Stimulated activated CD8-positive, alpha-beta memory T cell treated with anti-CD3 and anti-CD28 coated beads, Interleukin-15, amount 100 ng/mL, for 24 hours (primary cell): ENCODE data around the gene FIGNL2.
"Not testable (repeated sequence)": the region's sequence is repeated elsewhere in the genome, so short reads cannot be mapped to it uniquely, and the experiment has no call there.

Source experiments
- DNase-seq: peaks from one replicate; pipeline ENCODE4 v3.0.0-alpha.2; 2020; ENCODE audit warnings: low read depth

The FIGNL2 gene

DNA sequence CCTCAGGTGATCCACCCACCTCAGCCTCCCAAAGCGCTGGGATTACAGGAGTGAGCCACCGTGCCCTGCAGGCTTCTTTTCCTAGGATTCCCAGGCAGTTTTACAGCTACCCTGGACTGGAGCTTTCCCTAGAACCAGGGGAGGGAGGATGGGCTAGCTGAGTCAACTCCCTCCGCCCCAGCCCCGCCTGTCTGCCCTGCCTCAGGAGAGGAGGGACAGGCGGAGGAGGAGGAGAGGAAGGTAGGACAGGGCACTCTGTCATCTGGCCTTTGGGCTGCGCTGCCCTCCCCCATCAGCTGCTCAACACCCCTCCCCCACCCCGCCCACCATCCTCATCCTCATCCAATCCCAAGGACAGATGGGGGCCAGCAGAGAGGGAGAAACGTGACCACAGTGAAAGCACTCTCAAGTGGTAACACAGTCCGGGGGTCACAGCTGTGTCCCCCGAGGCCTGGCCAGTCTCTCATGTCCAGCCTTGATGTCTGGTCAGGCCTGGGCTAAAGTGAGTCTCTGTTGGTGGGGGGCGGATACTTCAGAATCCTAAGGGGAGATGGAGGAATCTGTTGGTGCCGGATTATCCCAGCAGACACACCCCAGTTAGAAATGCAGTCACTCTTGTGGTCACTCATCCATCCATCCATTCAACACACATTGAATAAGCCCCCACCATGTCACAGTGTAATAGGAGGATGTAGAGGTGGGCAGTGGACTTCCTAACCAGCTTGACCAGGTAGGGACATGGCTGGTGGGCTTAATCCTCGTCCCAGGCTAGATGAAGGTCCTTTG, 12.3 kb downstream of the FIGNL2 start:
- DNase-seq, result no peak

DNA sequence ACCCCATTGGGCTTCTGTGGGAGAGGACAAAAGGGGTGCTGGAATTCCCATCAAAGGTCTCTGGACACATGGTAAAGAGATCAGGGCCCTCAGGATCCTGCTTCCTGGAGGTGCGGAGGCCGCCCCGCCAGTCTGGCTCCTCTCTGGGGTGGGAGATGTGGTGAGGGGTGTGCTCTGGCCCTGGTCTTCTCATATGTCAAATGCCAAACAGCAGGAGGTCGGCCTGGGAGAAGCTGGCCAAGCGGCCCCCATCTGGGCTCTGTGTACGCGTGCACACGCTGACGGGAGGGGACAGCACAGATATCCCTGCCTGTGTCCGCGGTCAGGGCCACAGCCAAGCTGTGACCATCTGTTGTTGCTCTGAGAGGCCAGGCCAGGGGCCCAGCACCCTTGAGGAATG, 14.1 kb downstream of the FIGNL2 start:
- DNase-seq, result no peak

DNA sequence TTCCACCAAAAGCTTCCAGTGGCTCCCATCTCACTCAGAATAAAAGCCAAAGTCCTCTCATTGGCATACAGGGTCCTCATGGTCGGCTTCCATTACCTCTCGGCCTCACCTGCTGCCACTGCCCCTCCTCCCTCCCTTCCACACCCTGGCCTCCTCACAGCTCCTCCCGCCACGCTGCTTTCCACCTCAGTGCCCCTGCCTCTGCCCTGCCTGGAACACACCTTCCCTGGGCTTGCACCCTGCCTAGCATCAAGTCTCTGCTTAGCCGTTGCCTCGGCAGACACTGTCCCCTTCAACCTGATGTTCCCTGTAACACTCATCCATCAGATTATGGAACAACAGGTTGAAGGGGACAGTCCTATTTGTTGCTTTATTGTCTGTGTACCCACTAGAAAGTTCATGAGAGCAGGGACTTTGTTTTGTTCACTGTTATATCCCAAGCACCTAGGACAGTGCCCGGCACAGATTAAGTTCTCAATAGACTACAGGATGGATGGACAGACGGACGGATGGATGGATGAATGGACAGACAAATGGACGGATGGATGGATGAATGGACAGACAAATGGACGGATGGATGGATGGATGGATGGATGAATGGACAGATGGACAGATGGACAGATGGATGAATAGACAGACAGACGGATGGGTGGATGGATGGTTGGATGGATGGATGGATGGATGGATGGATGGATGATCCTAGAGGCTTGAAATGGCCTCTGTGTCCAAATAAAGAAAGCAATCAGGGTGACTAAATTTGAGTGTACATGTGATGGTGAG, 14.9 kb downstream of the FIGNL2 start:
- no peak for DNase-seq

DNA sequence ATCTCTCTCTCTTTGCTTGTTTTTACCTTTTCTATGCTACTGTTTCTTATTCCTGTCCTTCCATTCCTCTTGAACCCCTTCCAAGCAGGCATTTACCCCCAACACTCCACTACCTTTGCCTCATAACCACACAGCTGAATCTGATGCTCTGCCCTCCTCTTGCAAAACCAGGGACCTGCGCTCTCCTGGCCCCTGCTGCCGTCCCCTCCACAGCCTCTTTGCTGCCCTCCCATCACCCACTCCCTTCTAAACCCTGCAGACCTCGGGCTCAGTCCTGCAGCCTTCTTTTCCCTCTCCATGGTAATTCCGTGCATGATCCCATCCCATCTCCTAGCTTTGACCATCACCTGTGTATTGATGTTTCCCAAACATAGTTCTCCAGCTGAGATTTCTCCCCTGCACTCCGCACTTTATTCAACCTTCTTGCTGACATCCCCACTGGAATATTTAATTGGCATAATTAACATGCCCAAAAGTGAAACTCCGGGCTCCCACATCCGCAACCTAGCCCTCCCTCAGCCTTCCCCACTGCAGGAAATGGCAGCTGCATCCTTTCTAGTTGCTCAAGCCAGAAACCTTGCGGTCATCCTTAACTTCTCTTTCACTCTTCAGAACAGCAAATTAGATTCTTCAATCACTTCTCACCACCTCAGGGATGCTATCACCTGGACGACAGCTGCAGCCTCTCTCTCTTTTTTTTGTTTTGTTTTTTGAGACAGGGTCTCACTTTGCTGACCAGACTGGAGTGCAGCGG, 16.0 kb downstream of the FIGNL2 start:
- DNase-seq, result no peak

DNA sequence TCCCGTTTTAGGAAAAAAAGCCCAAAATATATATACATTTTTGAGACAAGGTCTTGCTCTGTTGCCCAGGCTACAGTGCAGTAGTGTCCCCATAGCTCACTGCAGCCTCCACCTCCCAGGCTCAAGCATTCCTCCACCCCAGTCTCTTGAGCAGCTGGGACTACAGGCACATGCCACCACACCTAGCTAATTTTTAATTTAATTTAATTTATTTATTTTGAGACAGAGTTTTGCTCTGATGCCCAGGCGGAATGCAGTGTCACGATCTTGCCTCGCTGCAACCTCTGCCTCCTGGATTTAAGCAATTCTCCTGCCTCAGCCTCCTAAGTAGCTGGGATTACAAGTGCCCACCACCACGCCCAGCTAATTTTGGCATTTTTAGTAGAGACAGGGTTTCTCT, 16.7 kb downstream of the FIGNL2 start:
- DNase-seq, result not testable (repeated sequence)

DNA sequence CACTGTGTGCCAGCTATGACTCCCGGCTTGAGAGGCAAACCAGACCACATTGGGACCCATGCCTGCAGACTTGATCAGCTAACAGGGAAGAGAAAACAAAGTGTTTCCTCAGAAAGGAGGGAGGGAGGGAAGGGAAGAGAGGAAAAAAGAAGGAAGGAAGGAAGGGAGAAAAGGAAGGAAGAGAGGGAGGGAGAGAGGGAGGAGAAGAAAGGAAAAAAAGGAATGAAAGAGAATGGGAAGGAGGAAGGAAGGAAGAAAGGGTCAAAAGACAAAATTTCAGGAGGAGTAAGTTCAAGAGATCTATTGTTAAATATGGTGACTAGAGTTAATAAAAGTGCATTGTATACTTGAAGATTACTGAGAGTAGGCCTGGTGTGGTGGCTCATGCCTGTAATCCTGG, 18.9 kb downstream of the FIGNL2 start:
- DNase-seq, result no peak

DNA sequence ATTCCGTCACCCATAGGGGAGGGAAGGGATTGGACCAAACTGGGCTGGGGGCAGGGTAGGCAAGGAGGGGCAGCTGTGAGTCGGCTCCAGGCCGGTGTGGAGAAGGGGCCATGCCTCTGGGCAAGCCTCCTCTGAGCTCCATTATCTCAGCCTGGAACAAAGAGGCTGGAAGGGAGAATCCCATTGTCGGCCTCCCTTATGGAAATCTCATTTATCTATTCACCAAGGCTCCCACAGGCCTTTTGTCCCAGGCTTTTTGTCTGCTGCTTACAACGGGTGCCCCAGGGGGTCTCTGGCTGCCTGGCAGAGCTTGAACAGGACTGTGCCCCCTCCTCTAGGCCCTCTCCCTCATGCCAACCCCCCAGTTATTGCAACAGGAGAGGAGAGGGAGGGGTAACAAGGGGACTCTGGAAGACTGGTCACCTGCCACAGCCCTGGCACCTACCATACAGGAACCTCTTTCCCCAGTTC, 19.5 kb downstream of the FIGNL2 start:
- no peak for DNase-seq

DNA sequence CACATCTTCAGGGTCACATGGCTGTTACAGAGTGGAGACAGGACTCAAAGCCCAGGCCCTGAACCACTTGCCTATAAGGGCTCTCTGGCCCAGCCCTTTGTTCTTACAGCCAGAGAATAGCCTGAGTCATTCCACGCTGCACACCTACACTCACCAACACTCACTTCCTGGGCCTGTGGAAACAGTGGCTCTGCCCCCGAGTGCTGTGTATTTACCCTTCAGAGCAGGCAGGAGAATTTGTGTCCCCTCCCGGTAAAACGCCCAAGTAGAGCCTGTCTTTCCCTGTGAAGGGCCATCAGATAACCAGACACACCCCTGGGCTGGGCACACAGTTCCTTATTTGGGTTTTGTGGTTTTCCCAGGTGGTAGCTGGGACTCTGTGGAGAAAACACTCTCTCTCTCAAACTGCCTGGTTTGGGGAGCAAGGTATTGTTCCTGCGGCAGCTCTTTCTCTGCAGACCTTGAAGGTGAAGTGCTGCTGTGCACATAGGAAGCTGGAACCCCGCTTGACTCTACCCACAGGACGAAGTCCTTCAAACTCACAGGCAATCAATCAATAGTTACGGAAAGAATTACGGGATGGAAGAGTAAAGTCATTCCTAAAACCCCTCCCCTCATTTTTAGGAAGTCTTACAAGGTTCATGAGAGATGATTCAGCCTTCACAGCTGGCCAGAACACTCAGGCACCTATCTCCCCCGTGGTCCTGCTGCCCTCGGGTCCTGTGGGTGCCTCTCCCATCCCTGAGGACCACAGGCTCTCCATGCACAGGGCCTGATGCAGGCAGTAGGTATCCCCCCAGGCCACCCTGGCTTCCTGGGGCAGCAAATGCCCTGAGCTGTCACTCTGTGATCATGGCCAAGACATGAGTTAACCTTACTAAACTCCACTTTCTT, 20.3 kb downstream of the FIGNL2 start:
- DNase-seq, result no peak

DNA sequence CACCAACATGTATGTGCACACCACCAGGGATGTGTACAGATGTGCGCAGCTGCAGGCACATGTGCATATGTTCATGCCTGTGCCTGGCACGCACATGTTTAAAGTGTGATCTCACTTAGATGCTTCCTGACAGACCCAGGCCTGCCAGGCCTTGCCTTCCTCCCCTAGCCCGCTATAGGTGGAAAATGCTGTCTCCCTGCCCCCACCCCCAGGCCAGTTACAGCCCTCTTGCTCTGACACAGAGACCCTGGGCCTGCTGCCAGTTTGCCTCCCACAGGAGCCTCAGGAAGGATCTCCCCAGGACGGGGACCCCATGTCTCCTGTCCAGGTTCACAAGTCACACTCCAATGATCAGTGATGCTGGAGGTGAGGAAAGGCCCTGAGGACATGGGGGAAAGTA, 21.6 kb downstream of the FIGNL2 start:
- no peak for DNase-seq

DNA sequence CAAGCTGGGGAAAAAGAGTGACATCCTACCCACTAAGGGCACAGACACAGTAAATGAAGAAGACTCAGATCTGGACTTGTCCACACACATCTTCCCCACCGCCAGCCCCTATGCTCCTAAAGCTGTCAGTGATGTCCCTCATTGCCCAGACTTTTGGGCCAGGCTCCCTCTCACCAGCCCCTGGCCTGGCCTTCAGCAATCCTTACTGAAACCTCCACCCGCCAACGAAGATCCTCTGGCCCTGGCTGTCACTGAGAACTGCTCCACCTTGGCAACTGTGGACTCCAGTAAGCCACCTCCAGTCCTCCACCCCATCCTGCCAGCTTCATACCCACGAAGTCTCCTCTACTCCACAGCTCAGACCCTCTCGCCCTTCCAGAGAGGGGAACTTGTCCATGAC, 23.3 kb downstream of the FIGNL2 start:
- no peak for DNase-seq

DNA sequence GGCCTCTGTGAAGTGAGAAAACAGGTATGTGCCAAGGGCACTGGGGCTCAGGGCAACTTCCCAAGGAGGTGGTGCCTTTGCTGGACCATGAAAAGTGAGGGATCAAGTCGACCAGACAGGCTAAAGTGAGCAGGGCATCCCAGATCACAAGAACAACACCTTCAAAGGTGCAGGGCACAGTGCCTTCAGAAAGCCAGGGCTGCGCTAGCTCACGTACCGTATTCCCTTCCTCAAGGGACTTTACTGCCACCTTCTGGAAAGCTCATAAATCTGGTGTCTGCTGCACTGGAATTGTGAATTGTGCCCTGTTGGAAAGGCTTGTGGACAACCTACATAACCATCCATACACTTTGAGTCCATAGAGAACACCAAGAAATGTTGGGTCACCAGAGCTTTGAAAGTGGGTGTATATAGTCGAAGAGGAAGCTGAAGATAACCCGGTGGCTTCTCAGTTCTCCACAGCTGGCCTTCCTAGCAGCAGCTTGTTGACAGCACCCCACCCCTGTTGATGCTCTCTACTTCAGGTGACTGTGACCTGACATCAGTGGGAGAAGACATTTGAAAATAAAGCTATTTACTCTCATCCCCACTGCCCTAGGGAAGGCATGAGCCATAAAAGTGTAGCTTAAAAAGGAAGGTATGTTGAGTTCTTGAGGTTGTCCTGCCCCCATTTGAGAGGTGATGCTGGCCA, 24.5 kb downstream of the FIGNL2 start:
- no peak for DNase-seq

DNA sequence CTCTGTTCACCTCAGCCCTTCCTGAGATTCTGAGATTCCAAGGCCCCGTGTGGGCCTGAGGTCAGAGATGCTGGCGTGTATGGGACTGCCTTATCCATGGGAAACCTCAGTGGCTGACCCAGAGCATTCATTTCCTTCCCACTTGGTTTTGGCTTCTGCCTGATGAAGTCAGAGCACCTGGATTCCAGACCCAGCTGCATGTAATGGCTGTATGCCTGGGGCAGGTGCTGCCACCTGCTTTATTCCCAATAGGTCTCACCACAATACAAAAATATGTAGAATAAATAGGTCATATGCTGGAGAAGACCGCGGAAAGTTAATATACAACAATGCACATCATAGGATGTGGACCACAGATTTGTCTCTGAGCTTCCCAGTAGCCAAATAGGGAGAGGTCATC, 25.6 kb downstream of the FIGNL2 start:
- no peak for DNase-seq

DNA sequence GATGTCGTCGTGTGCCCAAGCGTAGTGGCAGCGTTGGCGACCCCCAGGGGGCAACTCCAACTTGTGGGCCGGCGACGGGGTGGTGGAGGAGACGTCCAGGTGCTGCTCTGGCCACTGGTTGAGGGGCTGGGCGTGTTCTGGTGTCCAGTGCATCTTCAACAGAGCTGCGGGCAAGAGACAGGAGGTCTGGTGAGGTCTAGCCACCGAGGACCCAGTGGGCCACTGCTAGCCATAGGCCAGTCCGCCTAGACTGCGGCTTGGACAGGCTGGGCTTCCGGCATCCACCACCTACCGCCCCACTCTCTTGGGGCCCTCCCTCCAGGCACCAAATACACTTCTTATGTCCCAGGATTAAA, 26.3 kb downstream of the FIGNL2 start:
- no peak for DNase-seq

DNA sequence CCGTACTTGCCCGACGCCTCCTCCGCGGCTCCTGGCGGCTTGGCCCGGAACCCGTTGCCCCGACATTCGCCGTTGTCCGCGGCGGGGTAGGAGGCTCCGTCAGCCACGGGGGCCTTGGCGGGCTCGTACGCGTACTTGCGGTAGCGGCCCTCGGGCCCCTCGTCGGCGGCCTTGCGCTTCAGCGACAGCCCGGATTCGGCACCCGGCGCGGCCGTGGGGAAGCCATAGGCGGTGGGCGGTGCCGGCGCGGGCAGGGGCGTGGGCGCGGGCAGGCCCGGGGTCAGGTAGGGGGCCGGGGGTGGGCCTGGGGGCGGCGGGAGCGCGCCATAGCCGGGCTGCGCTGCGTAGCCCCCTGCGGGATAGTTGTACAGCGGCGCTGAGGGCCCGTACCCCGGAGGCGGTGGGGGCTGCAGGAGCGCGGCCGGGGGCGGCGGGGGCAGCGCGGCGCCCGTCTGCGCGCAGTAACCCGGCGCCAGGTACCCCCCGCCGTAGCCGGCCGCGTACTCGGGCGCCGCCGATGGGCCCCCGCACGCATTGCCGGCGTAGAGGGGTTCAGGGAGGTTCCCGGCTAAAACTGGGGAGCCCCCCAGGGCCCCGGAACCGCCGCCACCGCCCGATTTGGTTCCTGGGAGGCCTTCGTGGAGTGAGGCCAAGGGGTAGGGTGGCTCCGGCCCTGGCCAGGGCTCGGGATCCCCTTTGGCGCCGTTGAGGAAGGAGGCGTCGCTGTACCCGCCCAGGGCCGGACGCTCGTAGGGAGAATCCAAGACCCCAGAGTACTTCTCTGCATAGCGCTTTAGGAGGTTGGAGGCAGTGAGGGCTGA, 26.9 kb downstream of the FIGNL2 start:
- no peak for DNase-seq

DNA sequence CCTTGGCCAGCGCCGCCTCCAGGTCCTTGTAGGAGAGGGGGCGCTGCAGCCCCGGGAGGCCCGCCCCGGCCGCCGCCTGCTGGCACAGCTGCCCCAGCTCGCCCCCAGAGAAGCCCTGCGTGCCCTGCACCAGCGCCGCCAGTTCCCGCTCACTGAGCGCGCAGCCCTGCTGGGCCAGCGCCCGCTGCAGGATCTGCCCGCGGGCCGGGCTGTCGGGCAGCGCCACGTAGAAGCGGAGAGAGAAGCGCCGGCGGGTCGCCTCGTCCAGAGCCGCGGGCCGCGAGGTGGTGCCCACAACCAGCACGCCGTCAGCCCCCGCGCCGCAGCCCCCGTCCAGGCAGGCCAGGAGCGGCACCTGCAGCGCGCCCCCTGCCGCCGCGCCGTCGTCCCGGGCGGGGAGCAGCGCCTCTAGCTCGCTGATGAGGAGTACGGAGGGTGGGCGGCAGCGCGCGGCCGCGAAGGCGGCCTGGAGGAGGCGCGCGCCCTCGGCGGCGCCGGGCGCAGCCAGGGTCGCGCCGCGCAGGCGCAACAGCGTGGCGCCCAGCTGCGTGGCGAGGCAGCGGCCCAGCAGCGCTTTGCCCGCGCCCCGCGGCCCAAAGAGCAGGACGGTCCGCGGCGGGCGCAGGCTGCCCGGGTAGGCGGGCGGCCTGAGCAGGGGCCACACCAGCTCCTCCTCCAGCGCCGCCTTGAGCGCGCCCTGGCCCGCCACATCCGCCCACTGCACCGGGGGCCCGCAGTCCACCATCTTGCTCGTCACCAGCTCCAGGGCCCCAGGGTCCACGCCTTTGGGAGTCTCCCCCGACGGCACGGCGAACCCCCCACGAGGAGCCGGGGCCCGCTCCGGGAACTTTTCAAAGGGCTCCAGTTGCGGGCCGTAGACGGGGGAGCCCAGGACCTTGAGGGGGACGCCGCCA, 27.7 kb downstream of the FIGNL2 start:
- peak; percentile 66 for DNase-seq

DNA sequence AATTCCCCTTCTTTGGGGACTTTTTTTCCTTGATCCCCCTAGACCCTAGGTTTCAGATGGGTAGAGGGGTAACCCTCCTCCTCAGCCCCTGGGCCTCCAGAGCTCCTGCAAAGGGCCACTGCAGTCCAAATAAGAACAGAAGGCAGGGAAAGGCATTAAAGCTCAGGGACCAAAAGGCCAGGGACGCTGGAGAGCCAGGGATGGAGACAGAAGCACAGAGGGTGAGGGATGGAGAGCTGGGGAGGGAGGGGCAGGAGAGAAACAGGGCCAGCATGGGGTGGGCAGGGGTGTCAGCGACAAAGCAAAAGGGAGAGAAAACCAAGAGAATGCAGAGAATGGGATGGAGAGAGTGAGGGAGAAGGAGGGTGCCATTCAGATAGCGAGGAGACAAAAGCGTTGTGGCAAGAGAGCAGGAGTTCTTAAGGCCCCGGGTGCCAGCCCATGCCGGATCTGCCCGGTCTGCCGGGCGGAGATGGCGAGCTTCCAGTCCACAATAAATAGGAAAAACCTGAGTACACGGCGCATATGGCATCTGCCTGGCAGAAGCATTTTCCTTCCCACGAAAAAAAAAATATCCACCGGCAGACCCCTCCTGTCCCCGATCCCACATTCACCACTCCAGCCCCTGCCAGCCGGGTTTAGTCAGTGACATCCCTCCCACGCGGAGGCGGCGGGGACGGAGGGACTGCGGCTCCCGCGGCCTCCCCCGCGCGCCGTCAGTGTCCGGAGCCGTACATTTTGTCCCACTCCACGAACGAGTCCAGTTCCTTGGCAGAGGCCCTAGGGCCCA, 28.6 kb downstream of the FIGNL2 start:
- no peak for DNase-seq

DNA sequence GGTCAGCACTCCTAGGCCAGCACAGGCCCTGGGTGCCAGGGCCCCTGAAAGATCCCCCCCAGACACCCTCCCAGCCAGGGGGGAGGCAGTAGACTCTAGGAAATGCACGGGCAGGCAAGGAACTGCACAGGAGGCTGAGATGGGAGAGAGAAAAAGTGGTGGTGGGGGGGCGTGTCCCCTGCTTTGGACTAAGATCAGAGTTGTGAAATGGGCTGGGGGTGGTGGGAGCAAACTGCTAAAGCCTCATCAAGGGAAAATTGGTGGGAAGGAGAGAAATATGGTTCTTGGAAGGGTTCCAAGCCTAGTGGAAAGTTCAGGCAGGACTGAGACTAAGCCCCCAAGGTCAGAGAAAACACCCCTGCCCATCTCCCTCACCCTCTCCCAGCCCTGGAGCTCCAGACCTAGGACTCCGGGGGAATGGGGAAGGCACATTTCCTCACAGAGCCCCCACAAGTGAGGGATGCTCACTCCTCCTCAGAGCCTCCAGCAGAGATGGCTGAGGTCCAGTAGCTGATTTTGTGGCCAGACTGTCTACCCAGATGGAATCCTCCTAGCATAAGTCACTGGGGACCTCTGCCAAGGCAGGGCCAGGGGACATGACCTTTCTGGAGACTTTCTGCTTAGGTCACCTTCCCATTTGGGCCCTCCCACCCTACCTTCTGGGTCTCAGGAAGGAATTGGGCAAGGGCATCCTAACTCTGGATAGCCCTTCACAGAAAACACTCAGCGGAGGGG, 29.8 kb downstream of the FIGNL2 start:
- no peak for DNase-seq

DNA sequence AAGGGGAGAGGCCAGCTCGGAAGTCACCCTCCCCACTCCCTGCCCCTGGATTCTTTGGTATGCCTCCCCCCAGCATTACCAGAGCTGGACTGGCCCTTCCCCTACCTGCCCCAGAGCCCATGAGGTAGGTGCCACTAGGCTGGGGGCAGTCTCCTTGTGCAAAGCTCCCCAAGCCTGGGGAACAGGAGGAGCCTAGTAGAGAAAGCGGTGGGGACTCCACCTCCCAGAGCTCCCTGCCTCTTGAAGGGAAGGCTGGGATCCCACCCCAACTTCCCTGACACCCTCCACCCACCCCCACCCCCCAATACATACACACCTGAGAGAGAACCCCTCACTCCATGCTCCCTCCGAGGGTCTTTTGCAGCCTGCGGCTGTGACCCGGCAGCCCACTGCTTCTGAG, 30.4 kb downstream of the FIGNL2 start:
- DNase-seq, result no peak
